GM12874 (cell line): ENCODE results near the gene POU2F3.

Experiments
- TF ChIP-seq, protein P1 (sequence below): IDR thresholded peaks from 2 replicates; pipeline ENCODE4 v1.5.1; 2011; ENCODE audit warnings: low read depth, mild to moderate bottlenecking, control low read depth, low read length, moderate library complexity; ENCODE audit not compliant: insufficient read depth

Gene POU2F3

DNA sequence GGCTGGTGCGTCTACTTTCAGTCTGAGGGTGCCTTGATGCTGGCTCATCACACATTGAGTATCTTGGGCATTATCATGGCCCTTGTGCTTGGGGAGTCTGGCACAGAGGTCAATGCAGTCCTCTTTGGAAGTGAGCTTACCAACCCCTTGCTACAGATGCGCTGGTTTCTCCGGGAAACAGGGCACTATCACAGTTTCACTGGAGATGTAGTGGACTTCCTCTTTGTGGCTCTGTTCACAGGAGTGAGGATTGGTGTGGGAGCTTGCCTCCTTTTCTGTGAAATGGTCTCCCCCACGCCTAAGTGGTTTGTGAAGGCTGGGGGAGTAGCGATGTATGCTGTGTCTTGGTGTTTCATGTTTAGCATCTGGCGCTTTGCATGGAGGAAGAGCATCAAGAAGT, 90.1 kb downstream of the POU2F3 start:
- TF ChIP-seq, protein P1, sequence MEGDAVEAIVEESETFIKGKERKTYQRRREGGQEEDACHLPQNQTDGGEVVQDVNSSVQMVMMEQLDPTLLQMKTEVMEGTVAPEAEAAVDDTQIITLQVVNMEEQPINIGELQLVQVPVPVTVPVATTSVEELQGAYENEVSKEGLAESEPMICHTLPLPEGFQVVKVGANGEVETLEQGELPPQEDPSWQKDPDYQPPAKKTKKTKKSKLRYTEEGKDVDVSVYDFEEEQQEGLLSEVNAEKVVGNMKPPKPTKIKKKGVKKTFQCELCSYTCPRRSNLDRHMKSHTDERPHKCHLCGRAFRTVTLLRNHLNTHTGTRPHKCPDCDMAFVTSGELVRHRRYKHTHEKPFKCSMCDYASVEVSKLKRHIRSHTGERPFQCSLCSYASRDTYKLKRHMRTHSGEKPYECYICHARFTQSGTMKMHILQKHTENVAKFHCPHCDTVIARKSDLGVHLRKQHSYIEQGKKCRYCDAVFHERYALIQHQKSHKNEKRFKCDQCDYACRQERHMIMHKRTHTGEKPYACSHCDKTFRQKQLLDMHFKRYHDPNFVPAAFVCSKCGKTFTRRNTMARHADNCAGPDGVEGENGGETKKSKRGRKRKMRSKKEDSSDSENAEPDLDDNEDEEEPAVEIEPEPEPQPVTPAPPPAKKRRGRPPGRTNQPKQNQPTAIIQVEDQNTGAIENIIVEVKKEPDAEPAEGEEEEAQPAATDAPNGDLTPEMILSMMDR, result no peak

DNA sequence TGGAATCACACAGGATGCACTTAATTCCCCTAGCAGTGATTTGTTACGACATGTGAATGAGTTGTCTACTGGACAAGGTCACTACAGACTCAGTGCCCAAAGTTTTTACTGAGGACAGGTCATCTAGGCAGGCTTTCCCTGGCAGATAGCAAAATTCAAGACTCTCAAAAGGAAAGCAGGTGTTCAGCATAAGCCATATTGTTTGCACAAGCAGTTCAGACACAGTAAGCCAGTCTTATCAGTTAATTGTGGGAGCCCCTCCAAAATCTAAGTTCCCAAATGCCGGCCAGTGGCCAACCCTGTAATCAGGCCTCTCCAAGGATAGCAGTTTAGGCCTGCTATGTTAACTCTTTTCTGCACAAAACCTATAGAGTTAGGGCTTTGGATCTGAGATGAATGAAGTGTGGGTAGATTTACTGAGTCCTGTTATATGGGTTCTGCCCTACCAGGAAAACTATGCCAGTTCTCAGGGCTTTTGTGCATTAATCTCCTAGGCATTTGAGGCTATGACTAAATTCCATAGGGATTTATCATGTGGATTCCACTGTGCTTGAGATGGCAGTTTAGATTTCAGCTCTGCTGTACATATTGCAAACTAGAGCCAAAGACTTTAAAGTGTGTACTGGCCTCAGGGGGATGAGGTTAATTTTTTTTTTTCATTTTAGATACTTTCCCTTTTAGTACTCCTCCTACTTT, 91.5 kb downstream of the POU2F3 start:
- TF ChIP-seq, protein P1, result no peak

DNA sequence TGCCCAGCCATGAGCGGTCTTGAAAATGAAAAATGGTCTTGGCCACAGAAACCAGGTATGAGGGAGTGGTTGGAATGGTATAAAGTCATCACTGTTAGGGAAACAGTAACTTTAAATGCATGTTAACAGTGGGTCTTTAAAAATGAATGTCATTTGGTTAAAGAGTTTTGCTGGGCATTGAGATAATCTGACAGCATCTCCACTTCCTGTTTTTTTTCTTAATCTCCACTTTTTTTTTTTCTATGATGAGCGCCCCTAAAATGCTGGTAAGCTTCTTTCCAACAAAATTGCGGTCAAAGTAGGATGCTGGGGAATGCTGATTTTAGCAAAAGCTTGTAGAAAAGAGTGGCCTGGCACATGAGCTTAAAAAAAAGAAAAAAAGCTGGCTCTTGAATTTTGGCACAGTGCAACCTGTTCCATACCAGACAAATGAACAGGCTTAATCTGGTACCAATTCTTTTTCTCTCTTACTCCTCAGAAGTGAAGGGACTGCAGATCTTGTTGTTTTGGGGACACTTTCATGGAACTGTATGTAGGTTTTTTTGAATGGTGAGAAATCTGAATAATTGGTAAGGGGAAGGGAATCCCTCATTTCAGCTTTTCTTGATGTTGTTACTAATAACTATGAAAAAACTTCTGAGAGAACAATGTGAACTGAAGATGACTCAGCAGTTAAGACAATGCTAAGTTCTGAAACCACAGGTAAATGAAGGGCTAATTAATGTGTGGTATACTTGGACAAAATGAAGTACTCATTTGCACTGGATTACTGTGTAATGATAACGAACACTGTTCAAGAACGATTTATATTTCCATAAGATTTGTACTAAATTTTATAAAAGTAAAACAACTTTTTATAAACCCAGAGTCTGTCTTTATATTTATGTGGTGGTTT, 93.1 kb downstream of the POU2F3 start:
- TF ChIP-seq, protein P1, result no peak

DNA sequence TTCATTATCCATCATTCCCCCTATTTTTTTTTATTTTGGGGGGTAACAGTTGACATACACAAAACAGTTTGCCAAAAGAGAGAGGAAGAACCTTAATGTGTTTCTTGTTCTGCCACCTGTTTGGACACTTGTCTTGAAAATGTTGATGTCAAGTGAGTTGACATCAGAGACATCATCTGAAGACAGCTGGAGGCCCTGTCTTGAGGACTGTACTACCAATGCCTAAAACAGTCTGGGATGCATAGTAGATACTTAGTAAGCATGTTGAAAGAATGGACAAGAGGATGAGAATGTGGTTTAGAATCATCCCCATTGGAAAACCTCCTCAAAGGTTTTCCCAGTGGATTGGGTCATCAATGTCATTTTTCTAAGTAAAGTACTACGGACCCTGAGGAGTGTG, 93.9 kb downstream of the POU2F3 start:
- TF ChIP-seq, protein P1, result no peak

DNA sequence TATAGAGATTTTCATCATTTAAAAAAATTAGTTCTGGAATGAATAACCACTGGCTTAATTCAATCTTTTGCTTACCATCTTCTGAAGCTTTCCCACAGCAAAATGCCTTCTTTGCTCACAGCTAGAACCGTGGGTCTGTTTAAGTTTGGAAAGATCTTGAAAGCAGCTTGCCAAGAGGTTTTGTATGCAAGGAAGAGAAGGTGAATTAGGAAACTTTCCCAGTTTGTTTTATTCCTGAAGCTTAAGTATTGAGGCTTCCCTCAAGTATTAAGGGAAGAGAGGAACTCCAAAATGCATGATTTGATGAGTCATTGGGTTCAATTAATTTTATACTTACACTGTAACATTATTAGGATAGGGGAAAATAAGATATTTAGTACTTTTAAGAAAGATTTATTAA, 94.4 kb downstream of the POU2F3 start:
- TF ChIP-seq, protein P1, result no peak

DNA sequence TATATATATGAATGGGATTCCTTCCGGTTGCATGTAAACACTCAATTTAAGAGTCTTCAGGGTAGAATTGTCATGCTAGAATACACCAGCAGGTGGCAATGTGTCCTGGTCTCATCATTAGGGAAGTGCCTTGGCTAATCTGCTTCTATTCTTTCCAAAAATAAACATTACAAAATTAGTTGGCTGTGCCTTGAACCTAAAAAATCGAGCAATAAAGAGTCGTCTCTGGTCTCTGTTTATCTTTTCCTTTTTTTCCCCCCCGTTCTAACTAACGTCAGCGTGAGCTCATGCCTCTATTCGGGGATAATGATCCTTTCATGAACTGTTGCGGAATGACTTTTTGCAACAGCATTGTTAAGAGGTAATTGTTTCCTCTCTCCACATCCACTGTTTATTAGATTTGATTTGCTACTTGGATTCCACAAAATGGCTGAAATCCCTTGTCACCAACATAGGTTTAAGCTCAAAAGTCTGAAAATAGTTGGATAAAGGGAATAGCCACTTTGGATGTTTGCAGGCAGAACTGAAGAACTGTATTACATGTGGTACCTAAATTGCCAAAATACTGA, 95.0 kb downstream of the POU2F3 start:
- TF ChIP-seq, protein P1, result peak; percentile 49

DNA sequence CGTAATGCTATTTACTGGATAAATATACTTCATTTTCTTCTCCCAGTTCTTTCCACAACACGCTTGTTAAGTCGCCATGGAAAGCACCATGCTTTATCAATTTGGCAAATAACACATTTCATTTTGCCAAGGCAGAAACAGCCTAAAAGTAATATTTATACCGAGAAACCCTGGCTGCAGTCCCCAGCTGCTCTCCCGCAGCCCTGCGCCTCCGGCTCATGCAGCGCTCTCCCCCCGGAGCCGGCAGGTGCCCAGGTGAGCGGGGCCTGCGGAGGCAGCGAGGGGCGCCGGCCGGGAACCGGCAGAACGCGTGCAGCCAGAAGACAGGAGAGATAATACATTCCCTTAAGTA, 95.6 kb downstream of the POU2F3 start:
- TF ChIP-seq, protein P1, result no peak
